Activated effector memory CD4-positive, alpha-beta T cell treated with anti-CD3 and anti-CD28 coated beads, Interleukin-2, amount 50 U/mL, for 16 hours (primary cell): ENCODE results near the gene GBX1.

ENCODE experiments used
- DNase-seq: peaks from one replicate; pipeline ENCODE4 v3.0.0-alpha.2; 2020

GBX1 gene

GRCh38 chr7:151172273-151173141 lies 5.0 kb upstream of the GBX1 start:
- DNase-seq: peak; percentile 94

- DNase-seq: no peak
These were observed 1.3 kb upstream of the GBX1 start for GRCh38 chr7:151168787-151169162.

- DNase-seq: peak; percentile 86
These were observed 701 bp upstream of the GBX1 start for GRCh38 chr7:151168003-151168786.

- DNase-seq: no peak
These were observed 781 bp downstream of the GBX1 start for GRCh38 chr7:151166629-151167196.

GRCh38 chr7:151161757-151162156 lies 5.7 kb downstream of the GBX1 start:
- no peak for DNase-seq

GRCh38 chr7:151157645-151158329 lies 9.7 kb downstream of the GBX1 start:
- no peak for DNase-seq

GRCh38 chr7:151152643-151153513 lies 14.6 kb downstream of the GBX1 start:
- DNase-seq: no peak

- no peak for DNase-seq
These were observed 17.1 kb downstream of the GBX1 start for GRCh38 chr7:151150388-151150787.

- no peak for DNase-seq
These were observed 18.9 kb downstream of the GBX1 start for GRCh38 chr7:151148319-151149259.

- no peak for DNase-seq
These were observed 20.7 kb downstream of the GBX1 start for GRCh38 chr7:151146761-151147160.

- no peak for DNase-seq
These were observed 23.1 kb downstream of the GBX1 start for GRCh38 chr7:151144387-151144786.

- no peak for DNase-seq
These were observed 24.1 kb downstream of the GBX1 start for GRCh38 chr7:151143261-151144015.

- no peak for DNase-seq
These were observed 24.8 kb downstream of the GBX1 start for GRCh38 chr7:151142686-151143040.

- DNase-seq: no peak
These were observed 25.4 kb downstream of the GBX1 start for GRCh38 chr7:151141855-151142685.

GRCh38 chr7:151141311-151141854 lies 26.1 kb downstream of the GBX1 start:
- no peak for DNase-seq

GRCh38 chr7:151140826-151141225 lies 26.7 kb downstream of the GBX1 start:
- DNase-seq: no peak

- DNase-seq: peak; percentile 43
These were observed 27.7 kb downstream of the GBX1 start for GRCh38 chr7:151139791-151140190.

GRCh38 chr7:151139071-151139790 lies 28.3 kb downstream of the GBX1 start:
- DNase-seq: peak; percentile 39
